GM21737 (cell line): Measurements from ENCODE around the gene PIN1.
"Not testable (repeated sequence)": the region's sequence is repeated elsewhere in the genome, so short reads cannot be mapped to it uniquely, and the experiment has no call there.

Experiments
- ATAC-seq: cut with Tn5 transposase; IDR thresholded peaks from one replicate; pipeline ENCODE4 v1.9.1; 2021; ENCODE audit warnings: mild to moderate bottlenecking, moderate library complexity; ENCODE audit not compliant: unreplicated experiment

Gene PIN1

DNA sequence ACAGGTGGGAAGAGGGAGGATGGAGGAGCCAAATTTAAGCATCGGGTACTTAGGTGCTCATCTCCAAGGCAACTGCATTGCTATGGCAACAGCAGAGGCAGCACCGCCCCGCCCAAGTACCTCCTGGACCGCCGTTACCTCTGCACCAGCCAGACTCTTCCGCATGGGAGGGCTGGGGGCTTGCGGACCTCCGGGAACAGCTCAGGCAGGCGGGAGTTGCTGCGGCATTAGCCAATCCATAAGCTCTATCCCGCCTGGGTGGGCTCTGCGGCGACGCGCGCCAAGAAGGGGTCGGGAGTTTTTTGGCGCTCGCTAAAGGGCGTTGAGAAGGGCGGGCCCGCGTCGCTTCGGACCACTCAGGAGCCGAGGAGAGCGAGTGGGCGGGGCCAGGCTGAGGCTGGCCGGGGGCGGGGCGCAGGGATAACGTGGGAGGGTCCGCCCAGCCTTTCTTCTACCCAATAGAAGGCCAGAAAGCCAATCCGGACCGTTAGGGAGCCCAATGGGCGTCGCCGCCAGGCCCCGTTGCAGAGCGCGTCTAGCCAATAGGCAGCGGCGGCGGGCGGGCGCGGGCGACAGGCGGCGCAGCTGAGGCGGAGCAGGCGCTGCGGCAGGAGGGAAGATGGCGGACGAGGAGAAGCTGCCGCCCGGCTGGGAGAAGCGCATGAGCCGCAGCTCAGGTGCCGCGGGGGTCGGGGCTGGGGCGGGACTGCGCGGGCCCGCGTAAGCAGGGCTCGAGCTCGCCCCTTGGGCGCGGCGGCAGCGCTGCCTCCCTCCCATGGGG is at the start of gene PIN1:
PIN1 (plus strand) TSS at position 593 of the 781 bp plus-strand sequence; CDS start at position 620, 27 bp downstream.
- ATAC-seq = peak; percentile 93

DNA sequence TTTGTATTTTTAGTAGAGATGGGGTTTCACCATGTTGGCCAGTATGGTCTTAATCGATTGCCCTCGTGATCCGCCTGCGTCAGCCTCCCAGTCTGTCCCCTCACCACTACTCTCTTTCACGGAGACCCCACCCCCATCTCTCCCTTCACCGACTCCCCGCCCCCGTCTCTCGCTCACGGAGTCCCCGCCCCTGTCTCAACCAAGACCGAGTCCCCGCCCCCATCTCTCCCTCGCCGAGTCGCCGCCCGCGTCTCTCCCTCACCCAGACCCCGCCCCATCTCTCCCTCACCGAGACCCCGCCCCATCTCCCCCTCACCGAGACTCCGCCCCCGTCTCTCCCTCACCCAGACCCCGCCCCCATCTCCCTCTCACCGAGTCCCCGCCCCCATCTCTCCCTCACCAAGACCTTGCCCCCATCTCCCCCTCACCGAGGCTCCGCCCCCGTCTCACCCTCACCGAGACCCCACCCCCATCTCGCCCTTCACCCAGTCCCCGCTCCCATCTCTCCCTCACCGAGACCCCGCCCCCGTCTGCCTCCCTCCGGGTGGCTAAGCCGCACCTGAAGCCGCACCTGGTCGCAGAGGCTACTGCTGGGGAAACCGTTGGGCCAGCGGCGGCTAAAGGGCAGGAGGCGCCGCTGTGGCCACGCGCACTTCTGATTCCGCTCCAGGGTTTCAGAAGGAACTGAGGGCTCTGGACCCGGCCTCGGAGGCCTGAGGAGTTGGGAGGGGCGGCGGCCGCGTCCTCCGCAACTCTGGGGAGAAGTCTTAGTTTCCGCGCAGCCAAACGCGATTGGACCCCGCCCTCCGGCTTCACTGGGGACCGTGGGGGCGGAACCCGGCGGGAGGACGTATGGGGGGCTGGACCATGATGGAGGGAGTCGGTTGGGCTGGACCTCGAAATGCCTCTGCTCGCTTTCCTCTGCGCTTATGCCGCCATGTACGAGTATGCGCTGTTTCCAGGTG is 49.5 kb upstream of the PIN1 start:
- ATAC-seq = peak; percentile 65

DNA sequence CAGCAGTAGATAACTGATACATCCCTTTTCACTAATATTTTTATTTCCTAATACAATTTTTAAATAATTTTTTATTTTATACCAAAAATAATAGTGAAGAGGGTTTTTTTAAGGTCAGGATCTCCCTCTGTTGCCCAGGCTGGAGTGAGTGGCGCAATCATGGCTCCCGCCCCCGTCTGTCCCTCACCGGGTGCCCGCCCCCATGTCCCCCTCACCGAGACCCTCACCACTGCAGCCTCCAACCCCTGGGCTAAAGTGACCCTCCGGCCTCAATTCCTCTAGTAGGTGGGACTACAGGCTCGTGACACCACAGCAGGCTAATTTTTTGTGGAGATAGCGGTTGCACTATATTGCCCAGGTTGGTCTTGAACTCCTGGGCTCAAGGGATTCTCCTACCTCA is 48.8 kb upstream of the PIN1 start:
- ATAC-seq = no peak

DNA sequence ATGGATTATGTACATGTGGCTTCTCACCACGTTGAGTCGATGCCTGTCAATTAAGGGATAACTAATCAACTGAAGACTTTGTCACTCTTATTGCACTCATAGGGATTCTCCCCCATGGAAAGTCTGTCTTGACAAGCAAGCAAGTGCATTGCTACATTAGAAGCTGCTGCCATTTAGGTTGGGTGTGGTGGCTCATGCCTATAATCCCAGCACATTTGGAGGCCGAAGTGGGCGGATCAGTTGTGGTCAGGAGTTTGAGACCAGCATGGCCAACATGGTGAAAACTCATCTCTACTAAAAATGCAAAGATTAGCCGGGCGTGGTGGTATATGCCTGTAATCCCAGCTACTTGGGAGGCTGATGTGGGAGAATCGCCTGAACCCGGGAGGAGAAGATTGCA is 48.3 kb upstream of the PIN1 start:
- no peak for ATAC-seq

DNA sequence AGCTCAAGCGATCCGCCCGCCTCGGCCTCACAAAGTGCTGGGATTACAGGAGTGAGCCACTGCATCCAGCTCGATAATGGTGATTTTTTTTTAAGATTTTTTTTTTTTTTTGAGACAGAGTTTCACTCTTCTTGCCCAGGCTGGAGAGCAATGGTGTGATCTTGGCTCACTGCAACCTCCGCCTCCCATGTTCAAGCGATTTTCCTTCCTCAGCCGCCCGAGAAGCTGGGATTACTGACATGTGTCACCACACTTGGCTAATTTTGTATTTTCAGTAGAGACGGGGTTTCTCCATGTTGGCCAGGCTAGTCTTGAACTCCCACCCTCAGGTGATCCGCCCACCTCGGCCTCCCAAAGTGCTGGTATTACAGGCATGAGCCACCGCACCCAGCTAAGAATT is 46.5 kb upstream of the PIN1 start:
- ATAC-seq = not testable (repeated sequence)

DNA sequence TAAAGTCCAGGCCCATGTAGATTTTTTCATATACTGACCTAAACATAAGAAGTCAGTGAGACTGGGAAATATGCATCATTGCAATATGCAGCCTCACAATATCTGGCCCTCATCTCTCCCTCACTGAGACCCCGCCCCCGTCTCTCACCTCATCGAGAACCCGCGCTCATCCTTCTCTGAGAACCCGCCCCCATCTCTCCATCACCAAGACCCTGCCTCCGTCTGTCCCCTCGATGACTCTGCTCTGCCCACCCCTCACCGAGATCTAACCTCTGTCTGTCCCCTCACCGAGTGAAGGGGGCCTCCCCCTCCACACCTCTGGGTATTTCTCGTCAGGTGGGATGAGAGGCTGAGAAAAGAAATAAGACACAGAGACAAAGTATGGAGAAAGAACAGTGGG is 46.1 kb upstream of the PIN1 start:
- no peak for ATAC-seq

DNA sequence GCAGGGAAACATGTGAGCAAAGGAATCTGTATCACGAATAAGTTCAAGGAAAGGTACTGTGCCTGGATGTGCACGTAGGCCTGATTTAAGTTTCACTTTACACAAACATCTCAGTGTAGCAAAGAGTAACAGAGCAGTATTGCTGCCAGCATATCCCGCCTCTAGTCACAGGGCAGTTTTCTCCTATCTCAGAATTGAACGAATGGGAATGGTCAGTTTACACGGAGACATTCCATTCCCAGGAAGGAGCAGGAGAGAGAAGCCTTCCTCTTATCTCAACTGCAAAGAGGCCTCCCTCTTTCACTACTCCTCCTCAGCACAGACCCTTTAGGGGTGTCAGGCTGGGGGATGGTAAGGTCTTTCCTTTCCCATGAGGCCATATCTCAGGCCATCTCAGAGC is 45.5 kb upstream of the PIN1 start:
- not testable (repeated sequence) for ATAC-seq

DNA sequence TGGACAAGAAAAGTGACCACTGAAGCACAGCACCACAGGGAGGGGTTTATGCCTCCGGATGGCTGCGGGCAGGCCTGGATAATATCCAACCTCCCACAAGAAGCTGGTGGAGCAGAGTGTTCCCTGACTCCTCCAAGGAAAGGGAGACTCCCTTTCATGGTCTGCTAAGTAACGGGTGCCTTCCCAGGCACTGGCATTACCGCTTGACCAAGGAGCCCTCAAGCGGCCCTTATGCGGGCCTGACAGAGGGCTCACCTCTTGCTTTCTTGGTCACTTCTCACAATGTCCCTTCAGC is 44.1 kb upstream of the PIN1 start:
- ATAC-seq = not testable (repeated sequence)

DNA sequence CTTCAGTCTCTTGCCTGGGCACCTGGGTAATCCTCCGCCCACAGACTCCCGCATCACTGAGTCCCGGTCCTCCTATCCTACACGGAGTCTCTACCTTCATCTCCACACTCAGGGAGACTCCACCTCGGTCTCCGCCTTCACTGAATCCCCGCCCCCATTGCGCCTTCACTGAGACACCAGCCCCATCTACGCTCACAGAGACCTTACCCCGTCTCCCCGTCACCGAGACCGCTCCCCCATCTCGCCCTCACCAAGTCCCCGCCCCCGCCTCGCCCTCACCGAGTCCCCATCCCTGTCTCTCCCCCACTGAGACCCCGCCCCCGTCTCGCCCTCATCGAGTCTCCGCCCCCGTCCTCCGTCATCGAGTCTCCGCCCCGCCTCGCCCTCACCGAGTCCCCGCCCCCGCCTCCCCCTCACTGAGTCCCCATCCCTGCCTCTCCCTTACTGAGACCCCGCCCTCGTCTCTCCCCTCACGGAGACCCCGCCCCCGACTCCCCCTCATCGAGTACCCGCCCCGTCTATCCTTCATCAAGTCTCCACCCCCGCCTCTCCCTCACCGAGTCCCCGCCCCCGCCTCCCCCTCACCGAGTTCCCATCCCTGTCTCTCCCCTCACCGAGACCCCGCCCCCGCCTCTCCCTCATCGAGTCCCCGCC is 43.4 kb upstream of the PIN1 start:
- ATAC-seq = peak; percentile 34

DNA sequence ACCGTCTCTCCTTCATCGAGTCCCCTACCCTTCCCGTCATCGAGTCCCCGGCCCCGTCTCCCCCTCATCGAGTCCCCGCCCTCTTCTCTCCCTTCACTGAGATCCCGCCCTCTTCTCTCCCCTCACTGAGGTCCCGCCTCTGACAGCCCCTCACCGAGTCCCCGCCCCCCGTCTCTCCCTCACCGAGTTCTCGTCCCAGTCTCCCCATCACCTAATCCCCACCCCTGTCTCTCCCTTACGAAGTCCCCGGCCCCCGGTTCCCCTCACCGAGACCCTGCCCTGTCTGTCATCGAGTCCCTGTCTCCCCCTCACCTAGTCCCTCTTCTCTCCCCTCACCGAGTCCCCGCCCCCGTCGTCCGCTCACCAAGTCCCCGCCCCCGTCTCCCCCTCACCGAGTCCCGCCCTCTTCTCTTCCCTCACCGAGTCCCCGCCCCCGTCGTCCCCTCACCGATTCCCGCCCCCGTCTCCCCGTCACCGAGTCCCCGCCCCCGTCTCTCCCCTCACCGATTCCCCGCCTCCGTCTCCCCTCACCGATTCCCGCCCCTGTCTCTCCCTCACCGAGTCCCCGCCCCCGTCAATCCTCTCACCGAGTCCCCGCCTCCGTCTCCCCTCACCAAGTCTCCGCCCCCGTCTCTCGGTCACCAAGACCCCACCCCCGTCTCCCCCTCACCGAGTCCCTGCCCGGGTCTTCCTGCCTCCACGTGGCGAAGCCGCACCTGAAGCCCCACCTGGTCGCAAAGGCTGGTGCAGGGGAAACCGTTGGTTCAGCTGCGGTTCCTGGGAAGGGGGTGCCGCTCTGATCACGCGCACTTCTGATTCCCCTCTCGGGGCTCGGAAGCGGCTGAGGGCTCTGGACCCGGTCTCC is 42.7 kb upstream of the PIN1 start:
- ATAC-seq = peak; percentile 41

DNA sequence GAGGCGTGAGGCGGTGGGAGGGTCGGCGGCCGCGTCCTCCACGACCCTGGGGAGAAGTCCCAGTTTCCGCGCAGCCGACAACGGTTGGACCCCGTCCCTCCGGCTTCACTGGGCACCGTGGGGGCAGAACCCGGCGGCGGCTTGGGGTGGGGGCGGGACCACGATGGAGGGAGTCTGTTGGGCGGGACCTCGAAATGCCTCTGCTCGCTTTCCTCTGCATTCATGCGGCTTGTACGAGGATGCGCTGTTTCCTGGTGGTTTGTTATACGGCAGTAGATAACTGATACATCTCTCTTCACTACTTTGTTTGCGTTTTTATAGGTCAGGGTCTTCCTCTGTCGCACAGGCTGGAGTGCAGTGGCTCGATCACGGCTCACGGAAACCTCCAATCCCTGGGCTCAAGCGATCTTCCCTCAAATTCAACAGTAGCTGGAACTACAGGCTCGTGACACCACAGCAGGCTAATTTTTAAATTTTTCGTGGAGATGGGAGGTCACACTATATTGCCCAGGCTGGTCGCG is 42.0 kb upstream of the PIN1 start:
- peak; percentile 6 for ATAC-seq

DNA sequence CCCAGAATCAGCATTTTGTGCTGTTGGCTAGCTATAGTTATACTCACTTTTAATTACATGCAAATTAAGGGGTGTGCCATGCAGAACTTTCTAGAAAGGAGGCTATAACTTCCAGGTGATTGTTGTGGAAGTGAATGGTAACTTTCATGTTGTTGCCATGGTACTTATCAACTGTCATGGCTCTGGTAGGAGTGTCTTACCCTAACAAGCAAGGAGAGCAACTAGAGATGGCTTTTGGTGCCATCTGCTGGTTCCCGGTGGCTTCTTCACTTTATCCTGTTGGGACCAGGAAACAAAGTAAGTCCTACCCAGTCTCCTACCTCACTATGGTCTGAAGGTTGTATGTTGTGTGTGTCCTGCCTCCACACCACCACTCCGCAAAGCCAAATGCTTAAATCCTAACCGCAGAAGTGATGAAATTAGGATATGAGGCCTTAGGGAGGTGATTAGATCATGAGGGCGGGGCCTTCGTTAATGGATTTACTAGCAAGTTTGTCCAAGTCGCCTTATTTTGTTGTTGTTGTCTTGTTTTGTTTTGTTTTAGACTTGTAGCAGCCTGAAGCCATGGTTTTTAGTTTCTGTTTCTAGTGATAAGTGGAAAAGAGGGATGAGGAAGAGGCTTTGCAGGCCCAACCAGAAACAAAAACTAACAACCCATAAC is 38.9 kb upstream of the PIN1 start:
- ATAC-seq = no peak

DNA sequence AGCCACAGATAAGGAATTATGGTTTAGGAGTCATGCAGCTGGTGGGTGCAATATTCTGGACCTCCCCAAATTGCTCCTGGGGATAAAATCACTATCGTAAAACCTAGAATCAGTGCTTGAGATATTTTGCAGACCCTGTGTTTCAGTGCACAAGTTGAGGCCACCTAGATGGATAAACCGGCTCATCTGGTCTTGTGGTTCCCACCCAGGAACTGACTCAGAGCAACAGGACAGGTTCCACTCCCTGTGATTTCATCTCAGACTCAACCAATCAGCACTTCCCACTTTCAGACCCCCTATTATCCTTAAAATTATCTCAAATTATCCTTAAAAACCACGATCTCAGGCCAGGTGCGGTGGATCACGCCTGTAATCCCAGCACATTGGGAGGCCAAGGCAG is 37.2 kb upstream of the PIN1 start:
- no peak for ATAC-seq

DNA sequence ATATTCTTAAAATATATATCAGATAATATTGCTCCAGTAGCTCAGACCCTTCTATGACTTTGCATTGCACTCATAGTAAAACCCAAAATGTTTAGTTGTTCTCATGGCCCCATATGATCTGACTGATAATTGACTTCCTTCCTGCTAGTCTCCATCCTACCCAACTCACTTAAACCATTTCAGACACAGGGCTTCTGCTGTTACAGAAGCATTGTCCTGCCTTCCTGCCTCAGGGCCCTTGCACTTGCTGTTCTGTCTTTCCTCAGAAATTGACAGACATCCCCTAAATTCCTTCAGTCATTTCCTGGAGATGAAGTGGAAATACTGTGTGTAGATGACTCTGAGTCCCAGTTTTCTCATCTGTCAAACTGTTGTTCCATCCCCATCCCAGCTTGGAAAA is 36.0 kb upstream of the PIN1 start:
- no peak for ATAC-seq

DNA sequence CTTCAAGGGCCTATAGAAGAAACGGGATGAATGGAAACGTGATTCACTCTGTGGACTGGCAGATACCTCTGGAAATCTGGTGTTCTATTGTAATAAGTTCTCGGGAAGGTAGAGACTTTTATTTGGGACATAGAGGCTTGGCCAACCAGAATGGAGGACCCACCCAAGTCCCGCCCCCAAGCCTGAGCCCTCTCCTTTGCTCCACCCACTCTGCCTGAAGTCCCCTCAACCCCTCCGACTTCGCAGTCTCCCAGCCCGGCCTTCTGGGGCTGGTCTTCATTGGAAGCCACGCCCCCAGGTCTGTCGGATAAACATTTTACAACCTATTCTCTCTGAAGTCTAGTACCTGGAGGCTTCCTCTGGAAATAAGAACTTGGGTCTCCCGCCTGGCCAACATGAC is 33.1 kb upstream of the PIN1 start:
- ATAC-seq = no peak

DNA sequence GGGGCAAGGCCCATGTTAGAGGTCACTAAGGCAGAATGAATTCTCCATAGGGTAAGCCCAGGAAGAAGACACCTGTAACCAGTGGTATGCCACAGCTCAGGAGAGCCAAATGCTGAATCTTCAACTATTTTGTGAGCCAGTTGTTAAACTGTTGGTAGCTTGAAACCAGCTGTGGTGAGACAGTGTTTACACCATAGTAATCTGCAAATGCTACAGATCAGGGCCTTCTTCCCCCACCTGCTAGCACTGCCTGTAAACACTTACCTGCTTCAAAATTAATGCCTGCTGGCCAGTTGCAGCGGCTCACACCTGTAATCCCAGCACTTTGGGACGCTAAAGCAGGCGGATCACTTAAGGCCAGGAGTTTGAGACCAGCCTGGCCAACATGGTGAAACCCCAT is 28.3 kb upstream of the PIN1 start:
- no peak for ATAC-seq

DNA sequence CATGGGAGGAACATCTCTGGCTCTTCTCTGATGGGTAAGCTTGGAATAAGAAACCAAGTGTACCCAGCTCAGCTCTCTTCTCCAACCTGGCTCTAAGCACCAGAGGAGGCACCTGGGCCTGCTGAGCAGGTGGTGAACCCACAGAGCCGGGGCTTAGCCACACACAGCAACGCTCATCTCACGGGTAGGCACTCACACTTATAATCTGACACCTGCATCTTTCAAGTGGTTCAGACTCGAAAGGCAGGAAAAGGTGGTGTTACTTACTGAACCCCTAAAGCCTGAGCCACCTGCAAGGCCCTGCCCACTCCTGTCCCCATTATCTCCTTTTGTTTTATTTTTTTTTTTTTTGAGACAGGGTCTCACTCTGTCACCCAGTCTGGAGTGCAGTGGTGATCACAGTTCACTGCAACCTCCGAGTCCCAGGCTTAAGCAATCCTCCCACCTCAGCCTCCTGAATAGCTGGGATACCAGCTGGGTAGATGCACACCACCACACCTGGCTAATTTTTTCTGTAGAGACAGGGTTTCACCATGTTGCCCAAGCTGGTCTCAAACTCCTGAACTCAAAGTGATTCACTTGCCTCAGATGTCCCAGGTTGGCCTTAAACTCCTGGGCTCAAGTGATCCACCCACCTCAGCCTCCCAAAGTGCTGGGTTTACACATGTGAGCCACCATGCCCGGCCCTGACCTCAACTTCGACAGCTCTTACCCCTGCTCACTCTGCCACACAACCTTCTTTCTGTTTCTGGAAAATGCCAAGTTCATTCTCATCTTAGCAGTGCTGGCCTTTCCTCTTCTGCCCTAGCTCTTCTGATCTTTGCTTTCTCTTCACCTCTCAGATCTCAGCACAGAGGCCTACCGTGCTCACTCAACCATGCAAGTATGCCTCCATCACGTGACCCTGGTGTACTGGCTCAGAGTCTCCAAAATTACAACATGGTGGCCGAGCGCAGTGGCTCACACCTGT is 26.0 kb upstream of the PIN1 start:
- no peak for ATAC-seq

DNA sequence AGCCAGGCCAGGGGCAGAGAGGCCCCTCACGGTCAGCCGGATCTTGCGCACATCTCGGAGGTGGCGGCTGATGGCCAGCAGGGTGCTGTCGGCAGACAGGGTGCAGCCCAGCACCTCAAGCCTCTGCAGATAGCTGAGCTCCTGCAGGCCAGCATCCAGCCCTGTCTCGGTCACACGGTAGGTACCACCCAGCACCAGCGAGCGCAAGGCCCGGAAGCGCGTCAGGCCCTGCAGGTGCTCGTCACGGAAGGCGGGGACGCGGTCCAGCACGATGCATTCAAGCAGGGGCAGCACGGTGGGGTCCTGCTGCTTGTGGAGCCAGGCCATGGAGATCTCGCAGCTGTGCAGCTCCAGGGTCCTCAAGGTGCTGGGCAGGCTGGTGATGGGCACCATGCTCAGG is 24.0 kb upstream of the PIN1 start:
- no peak for ATAC-seq
